GM12864 (cell line): ENCODE data around the gene TSPAN14.

ENCODE experiments used
- DNase-seq: peaks from one replicate; pipeline ENCODE4 v3.0.0-alpha.2; 2011; ENCODE audit warnings: low read depth
- H3K4me3 ChIP-seq: 2 replicates; pipeline ENCODE4 v1.5.1; 2011; ENCODE audit warnings: mild to moderate bottlenecking, low read depth, low read length, control low read depth
- CTCF ChIP-seq: IDR thresholded peaks from 2 replicates; pipeline ENCODE4 v1.5.1; 2011; ENCODE audit warnings: low read depth, mild to moderate bottlenecking, moderate library complexity, low read length, control low read depth, inconsistent platforms; ENCODE audit errors: missing control alignments

TSPAN14 gene

GRCh38 chr10:80459047-80459865 lies 5.1 kb downstream of the TSPAN14 start:
- peak; percentile 63 for DNase-seq
- TF ChIP-seq CTCF: peak; percentile 7
- no peak overlapping the region for H3K4me3 ChIP-seq

GRCh38 chr10:80460399-80461207 lies 6.5 kb downstream of the TSPAN14 start:
- no peak for TF ChIP-seq CTCF
- DNase-seq: no peak
- no peak overlapping the region for H3K4me3 ChIP-seq

DNA sequence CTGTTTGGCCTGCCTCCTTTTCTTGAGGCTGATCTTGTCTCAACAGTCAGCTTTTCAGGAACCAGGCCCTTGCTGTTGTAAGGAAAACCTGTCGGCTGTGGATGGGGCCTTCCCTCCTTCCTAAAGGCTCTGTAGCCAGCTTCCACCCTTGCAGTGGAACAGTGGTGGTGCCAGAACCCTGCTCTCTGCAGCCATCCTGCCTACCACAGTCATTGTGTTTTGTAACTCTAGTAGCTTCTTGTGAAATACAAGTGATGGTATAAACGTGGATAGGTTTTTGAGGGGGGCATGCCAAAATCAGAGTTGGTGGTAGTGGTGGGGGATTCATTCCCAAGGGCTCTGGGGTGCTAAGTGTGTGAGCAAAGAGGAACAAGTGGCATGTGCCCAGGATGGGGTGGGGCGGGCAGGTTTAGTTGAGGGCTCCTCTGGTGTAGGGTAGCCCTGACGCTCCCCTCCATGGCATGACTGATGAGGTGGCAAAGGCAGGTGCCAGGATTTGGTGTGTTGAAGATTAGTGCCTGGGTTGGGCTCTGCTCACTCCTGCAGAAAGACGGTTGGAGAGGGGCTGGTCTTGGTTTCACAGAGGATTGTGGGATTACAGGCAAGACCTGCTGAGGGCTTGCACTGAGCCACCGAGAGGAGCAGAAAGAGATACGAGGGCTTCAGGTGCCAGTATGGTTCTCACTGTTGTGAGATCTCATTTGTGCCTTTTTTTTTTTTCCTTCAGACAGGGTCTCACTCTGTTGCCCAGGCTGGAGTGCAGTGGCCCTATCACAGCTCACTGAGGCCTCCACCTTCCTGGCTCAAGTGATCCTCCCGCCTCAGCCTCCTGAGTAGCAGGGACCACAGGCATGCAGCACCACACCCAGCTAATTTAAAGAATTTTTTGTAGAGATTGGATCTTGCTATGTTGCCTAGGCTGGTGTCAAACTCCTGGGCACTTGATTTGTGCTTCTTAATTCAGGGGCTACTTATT lies 7.4 kb downstream of the TSPAN14 start:
- no peak for TF ChIP-seq CTCF
- DNase-seq: no peak
- H3K4me3 ChIP-seq: no peak overlapping the region

- no peak for DNase-seq
- H3K4me3 ChIP-seq: no peak overlapping the region
Measured at GRCh38 chr10:80462299-80462980, 8.3 kb downstream of the TSPAN14 start.

GRCh38 chr10:80462981-80463741 lies 9.1 kb downstream of the TSPAN14 start:
- TF ChIP-seq CTCF: no peak

More at GRCh38 chr10:80462299-80462980, 8.3 kb downstream of the TSPAN14 start:
- TF ChIP-seq CTCF: no peak

More at GRCh38 chr10:80462981-80463741, 9.1 kb downstream of the TSPAN14 start:
- no peak for DNase-seq
- H3K4me3 ChIP-seq: no peak overlapping the region
